Trophoblast cell (in vitro differentiated cells and primary cell): ENCODE measurements around the gene SERPINH1.

Experiments used
- DNase-seq, 2 donors: peaks; one replicate each; pipeline ENCODE4 v3.0.0-alpha.2; 2016
- H2AFZ ChIP-seq: 2 replicates; pipeline ENCODE4 v1.6.1; 2013; ENCODE audit warnings: low read length, moderate library complexity, mild to moderate bottlenecking; ENCODE audit not compliant: insufficient read depth, poor library complexity
- H2AK5ac ChIP-seq: 2 replicates; pipeline ENCODE4 v1.6.1; 2013; ENCODE audit warnings: mild to moderate bottlenecking, low read length
- H2BK120ac ChIP-seq: 2 replicates; pipeline ENCODE4 v1.6.1; 2013; ENCODE audit warnings: low read length, mild to moderate bottlenecking, moderate library complexity; ENCODE audit not compliant: insufficient read depth, poor library complexity
- H2BK12ac ChIP-seq: 2 replicates; pipeline ENCODE4 v1.6.1; 2013; ENCODE audit warnings: mild to moderate bottlenecking, low read length, moderate library complexity
- H2BK5ac ChIP-seq: 2 replicates; pipeline ENCODE4 v1.6.1; 2013; ENCODE audit warnings: low read length, low read depth, moderate library complexity, mild to moderate bottlenecking; ENCODE audit not compliant: poor library complexity
- H3K14ac ChIP-seq: 2 replicates; pipeline ENCODE4 v1.6.1; 2013; ENCODE audit warnings: mild to moderate bottlenecking, low read length
- H3K18ac ChIP-seq: 2 replicates; pipeline ENCODE4 v1.6.1; 2013; ENCODE audit warnings: mild to moderate bottlenecking, low read length
- H3K23ac ChIP-seq: 2 replicates; pipeline ENCODE4 v1.6.1; 2013; ENCODE audit warnings: low read length
- H3K27ac ChIP-seq: 2 replicates; pipeline ENCODE4 v1.5.1; 2013; ENCODE audit warnings: low read depth, mild to moderate bottlenecking, inconsistent platforms, low read length, moderate library complexity
- H3K27me3 ChIP-seq: 2 replicates; pipeline ENCODE4 v1.6.1; 2013; ENCODE audit warnings: inconsistent platforms, mild to moderate bottlenecking, low read length, moderate library complexity; ENCODE audit not compliant: insufficient read depth
- H3K36me3 ChIP-seq, 2 experiments: 1 replicate in 1 of 2; 2 replicates in 1 of 2; pipeline ENCODE4 v1.6.1; 2013; ENCODE audit warnings: low read length in 2 of 2, mild to moderate bottlenecking in 2 of 2, moderate library complexity in 1 of 2; ENCODE audit not compliant: insufficient read depth in 2 of 2, control insufficient read depth in 1 of 2
- H3K4ac ChIP-seq: 2 replicates; pipeline ENCODE4 v1.6.1; 2013; ENCODE audit warnings: low read depth, mild to moderate bottlenecking, low read length, moderate library complexity
- H3K4me1 ChIP-seq, 2 experiments: 1 replicate in 1 of 2; 2 replicates in 1 of 2; pipeline ENCODE4 v1.6.1; 2013; ENCODE audit warnings: low read length in 2 of 2, mild to moderate bottlenecking in 2 of 2, moderate library complexity in 1 of 2; ENCODE audit not compliant: insufficient read depth in 2 of 2, control insufficient read depth in 1 of 2
- H3K4me2 ChIP-seq: 2 replicates; pipeline ENCODE4 v1.6.1; 2013; ENCODE audit warnings: inconsistent platforms, mild to moderate bottlenecking, low read length, moderate library complexity
- H3K4me3 ChIP-seq: 2 replicates; pipeline ENCODE4 v1.5.1; 2013; ENCODE audit warnings: mild to moderate bottlenecking, low read depth, low read length, inconsistent platforms
- H3K79me1 ChIP-seq: one replicate; pipeline ENCODE4 v1.6.1; 2013; ENCODE audit warnings: low read length
- H3K79me2 ChIP-seq: 2 replicates; pipeline ENCODE4 v1.6.1; 2013; ENCODE audit warnings: low read length, mild to moderate bottlenecking; ENCODE audit not compliant: control insufficient read depth, insufficient read depth, poor library complexity
- H3K9ac ChIP-seq: 2 replicates; pipeline ENCODE4 v1.6.1; 2013; ENCODE audit warnings: mild to moderate bottlenecking, low read length
- H3K9me3 ChIP-seq: 2 replicates; pipeline ENCODE4 v1.6.1; 2013; ENCODE audit warnings: low read depth, mild to moderate bottlenecking, control low read depth, inconsistent platforms, low read length; ENCODE audit not compliant: insufficient read depth
- H4K12ac ChIP-seq: 2 replicates; pipeline ENCODE4 v1.6.1; 2013; ENCODE audit warnings: low read depth, mild to moderate bottlenecking, low read length, moderate library complexity
- H4K8ac ChIP-seq: 2 replicates; pipeline ENCODE4 v1.6.1; 2013; ENCODE audit warnings: low read depth, mild to moderate bottlenecking, low read length, moderate library complexity
- H4K91ac ChIP-seq: one replicate; pipeline ENCODE4 v1.6.1; 2013; ENCODE audit warnings: low read depth, mild to moderate bottlenecking, low read length, moderate library complexity
- WGBS: extraction: QIAGEN DNeasy Blood & Tissue Kit; methylation state at CpG from one replicate; pipeline ENCODE4 v1.1.7; 2013; ENCODE audit warnings: missing lambda C conversion rate; ENCODE audit not compliant: insufficient read length, insufficient coverage; ENCODE audit errors: extremely low coverage; 5-methylcytosine and 5-hydroxymethylcytosine counted together

SERPINH1 gene

GRCh38 chr11:75516886-75517285 is 45.2 kb upstream of the SERPINH1 start:
- no peak overlapping the region for H3K9ac ChIP-seq
- WGBS, result no CpG with 5 or more reads among the region's 7 CpGs

GRCh38 chr11:75518204-75518549 is 43.9 kb upstream of the SERPINH1 start:
- Histone ChIP-seq H3K27ac (no peak overlapping the region), H2AK5ac (no peak overlapping the region), H3K4ac (no peak overlapping the region), H3K79me2 (no peaks in the 10 kb centered on the region), H3K18ac (no peak overlapping the region), H2BK12ac (no peak overlapping the region), H2BK120ac (no peak overlapping the region), H3K79me1 (no peaks in the 10 kb centered on the region), H4K12ac (no peak overlapping the region), H4K91ac (no peak overlapping the region), H3K9ac (no peak overlapping the region), H4K8ac (no peak overlapping the region), H3K14ac (no peak overlapping the region), H2BK5ac (no peak overlapping the region), H2AFZ (no peak overlapping the region), H3K36me3 (no peaks in the 10 kb centered on the region), H3K4me3 (no peak overlapping the region), H3K9me3 (peaks cover 8% of the 10 kb centered on the region), H3K4me2 (no peak overlapping the region), H3K23ac (no peak overlapping the region), H3K4me1 (peaks cover 0 to 2% of the 10 kb centered on the region in 2 experiments), H3K27me3 (no peaks in the 10 kb centered on the region)
- WGBS, result no CpG with 5 or more reads among the region's 3 CpGs
- DNase-seq, result no peak

More at GRCh38 chr11:75516886-75517285, 45.2 kb upstream of the SERPINH1 start:
- H3K79me2 ChIP-seq, result no peaks in the 10 kb centered on the region
- H3K36me3 ChIP-seq, result no peaks in the 10 kb centered on the region
- no peaks in the 10 kb centered on the region for H3K27me3 ChIP-seq
- H3K18ac ChIP-seq, result no peak overlapping the region
- no peak overlapping the region for H2BK120ac ChIP-seq
- H2AK5ac ChIP-seq, result no peak overlapping the region
- H4K12ac ChIP-seq, result no peak overlapping the region
- H3K14ac ChIP-seq, result no peak overlapping the region
- H4K91ac ChIP-seq, result no peak overlapping the region
- no peak overlapping the region for H3K23ac ChIP-seq
- H3K27ac ChIP-seq, result no peak overlapping the region
- H3K4ac ChIP-seq, result no peak overlapping the region
- DNase-seq, result peak in 1 of 2 donors; percentile 9
- H2AFZ ChIP-seq, result no peak overlapping the region
- H2BK12ac ChIP-seq, result no peak overlapping the region
- H3K79me1 ChIP-seq, result no peaks in the 10 kb centered on the region
- no peak overlapping the region for H4K8ac ChIP-seq
- peaks cover 0 to 2% of the 10 kb centered on the region in 2 experiments for H3K4me1 ChIP-seq
- H3K9me3 ChIP-seq, result peaks cover 8% of the 10 kb centered on the region
- H2BK5ac ChIP-seq, result no peak overlapping the region
- H3K4me3 ChIP-seq, result no peak overlapping the region
- H3K4me2 ChIP-seq, result no peak overlapping the region

- no peak overlapping the region for H3K4ac ChIP-seq
These were observed 43.0 kb upstream of the SERPINH1 start for GRCh38 chr11:75518771-75519653.

GRCh38 chr11:75520688-75521087 is 41.4 kb upstream of the SERPINH1 start:
- no peak overlapping the region for H4K91ac ChIP-seq
- DNase-seq, result no peak
- WGBS, result no CpG with 5 or more reads among the region's 7 CpGs
- H3K9me3 ChIP-seq, result peaks cover 3% of the 10 kb centered on the region
- H3K18ac ChIP-seq, result no peak overlapping the region
- H4K8ac ChIP-seq, result no peak overlapping the region
- H3K79me2 ChIP-seq, result peaks cover 5% of the 10 kb centered on the region
- no peak overlapping the region for H3K27ac ChIP-seq
- no peak overlapping the region for H3K9ac ChIP-seq
- H3K4ac ChIP-seq, result no peak overlapping the region
- no peak overlapping the region for H3K4me3 ChIP-seq
- H3K27me3 ChIP-seq, result peaks cover 20% of the 10 kb centered on the region
- peaks cover 0 to 6% of the 10 kb centered on the region in 2 experiments for H3K4me1 ChIP-seq
- no peak overlapping the region for H2AK5ac ChIP-seq
- H3K23ac ChIP-seq, result no peak overlapping the region
- no peak overlapping the region for H2BK120ac ChIP-seq
- H3K36me3 ChIP-seq, result no peaks in the 10 kb centered on the region
- H3K4me2 ChIP-seq, result no peak overlapping the region
- no peak overlapping the region for H4K12ac ChIP-seq
- H2AFZ ChIP-seq, result no peak overlapping the region
- H2BK12ac ChIP-seq, result no peak overlapping the region
- H3K79me1 ChIP-seq, result peaks cover 3% of the 10 kb centered on the region
- no peak overlapping the region for H3K14ac ChIP-seq
- no peak overlapping the region for H2BK5ac ChIP-seq

More at GRCh38 chr11:75518771-75519653, 43.0 kb upstream of the SERPINH1 start:
- H2BK120ac ChIP-seq, result no peak overlapping the region
- H3K4me3 ChIP-seq, result no peak overlapping the region
- H2AFZ ChIP-seq, result no peak overlapping the region
- H3K4me1 ChIP-seq, result peaks cover 0 to 2% of the 10 kb centered on the region in 2 experiments
- H3K9ac ChIP-seq, result no peak overlapping the region
- H3K23ac ChIP-seq, result no peak overlapping the region
- H4K8ac ChIP-seq, result no peak overlapping the region
- peaks cover 4% of the 10 kb centered on the region for H3K9me3 ChIP-seq
- H3K79me2 ChIP-seq, result no peaks in the 10 kb centered on the region
- H4K91ac ChIP-seq, result no peak overlapping the region
- H4K12ac ChIP-seq, result no peak overlapping the region
- H3K79me1 ChIP-seq, result no peaks in the 10 kb centered on the region
- H3K18ac ChIP-seq, result no peak overlapping the region
- H2BK5ac ChIP-seq, result no peak overlapping the region
- no peak for DNase-seq
- no peak overlapping the region for H3K14ac ChIP-seq
- WGBS, result no CpG with 5 or more reads among the region's 9 CpGs
- no peak overlapping the region for H2BK12ac ChIP-seq
- no peaks in the 10 kb centered on the region for H3K36me3 ChIP-seq
- no peak overlapping the region for H3K27ac ChIP-seq
- H3K27me3 ChIP-seq, result peaks cover 3% of the 10 kb centered on the region
- no peak overlapping the region for H3K4me2 ChIP-seq
- no peak overlapping the region for H2AK5ac ChIP-seq
